Adipose tissue (tissue), 3 donors: ENCODE measurements around the gene TMEM256. TPM values are rescaled to one million over a fixed set of nuclear protein-coding genes. Genes with fewer than 3 reads are reported as not detected.

Experiments
- H3K27ac ChIP-seq: one replicate; pipeline ENCODE4 v1.5.1; 2013; ENCODE audit warnings: low read depth, low read length
- WGBS, 3 donors: extraction: QIAGEN DNeasy Blood & Tissue Kit; methylation state at CpG; one replicate each; pipeline ENCODE4 v1.1.7; 2013; 5-methylcytosine and 5-hydroxymethylcytosine counted together
- polyA plus RNA-seq, 3 donors: library from polyadenylated mRNA; stranded (reverse); fragments of 200-250 nt; gene quantifications; one replicate each; pipeline ENCODE4 v1.2.3, GENCODE V29; 2013
- donor health status: healthy with polysubstance abuse.
- donor health status: Bipolar disorder and iron deficiency.
- donor health status: healthy.

Gene TMEM256
- polyA plus RNA-seq, result 100 to 1,000 TPM in 2 of 3 donors, 10 to 100 TPM in 1; 86.0 to 252 (median 173) TPM

DNA sequence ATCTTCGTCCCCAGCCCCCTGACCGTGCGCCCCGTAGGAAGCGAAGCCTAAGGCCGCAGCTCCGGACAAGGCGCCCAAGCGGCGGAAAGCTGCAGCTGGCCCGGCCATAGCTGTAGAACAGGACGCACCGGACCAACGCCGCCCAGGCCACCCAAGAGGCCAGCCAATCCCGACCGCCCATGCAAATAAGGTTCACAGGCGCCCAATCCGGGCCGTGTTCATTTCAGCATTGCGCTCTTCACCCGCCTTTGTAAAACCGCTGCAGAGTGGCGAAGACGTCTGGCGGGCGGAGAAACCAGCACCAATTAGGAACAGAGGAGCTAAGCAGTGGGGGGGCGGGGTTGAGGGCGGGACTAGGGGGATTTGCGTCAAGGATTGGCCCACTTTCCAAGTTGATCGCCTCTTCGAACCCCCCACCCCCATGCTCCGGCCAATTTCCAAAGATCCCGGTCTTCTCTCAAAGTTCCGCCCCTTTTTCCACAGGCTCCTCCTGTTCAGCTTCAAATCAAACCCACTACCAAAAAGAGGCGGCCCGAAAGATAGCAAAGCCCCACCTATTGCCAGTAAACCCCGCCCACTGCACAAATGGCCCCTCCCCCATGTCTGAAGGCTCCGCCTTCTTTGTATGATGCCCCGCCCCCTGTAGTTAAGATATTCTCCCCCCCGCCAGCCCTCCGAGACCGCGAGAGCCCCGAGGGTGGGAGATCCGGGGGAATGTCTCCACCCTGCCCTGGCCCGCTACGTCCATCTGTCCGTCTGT, at the start of gene TMEM256:
Gene TMEM256, minus strand, starts transcription at position 121 of the 760 bp plus-strand sequence. Its CDS starts 13 bp downstream, at position 108.
- peak within 1 kb of the TSS; percentile 32 for H3K27ac ChIP-seq
- WGBS, 3 donors, result 0 to 1% (median 0%) methylated on average over 48 to 49 of the region's 49 CpGs

- WGBS, 3 donors, result 85 to 96% (median 90%) methylated on average over 6 to 7 of the region's 7 CpGs
Measured at GRCh38 chr17:7448461-7448860, 44.6 kb upstream of the TMEM256 start.

GRCh38 chr17:7445619-7445968, 41.7 kb upstream of the TMEM256 start:
- H3K27ac ChIP-seq, result no peak overlapping the region
- 1 to 9% (median 2%) methylated on average over 16 of the region's 16 CpGs for WGBS, 3 donors

More at GRCh38 chr17:7448461-7448860, 44.6 kb upstream of the TMEM256 start:
- no peak overlapping the region for H3K27ac ChIP-seq

DNA sequence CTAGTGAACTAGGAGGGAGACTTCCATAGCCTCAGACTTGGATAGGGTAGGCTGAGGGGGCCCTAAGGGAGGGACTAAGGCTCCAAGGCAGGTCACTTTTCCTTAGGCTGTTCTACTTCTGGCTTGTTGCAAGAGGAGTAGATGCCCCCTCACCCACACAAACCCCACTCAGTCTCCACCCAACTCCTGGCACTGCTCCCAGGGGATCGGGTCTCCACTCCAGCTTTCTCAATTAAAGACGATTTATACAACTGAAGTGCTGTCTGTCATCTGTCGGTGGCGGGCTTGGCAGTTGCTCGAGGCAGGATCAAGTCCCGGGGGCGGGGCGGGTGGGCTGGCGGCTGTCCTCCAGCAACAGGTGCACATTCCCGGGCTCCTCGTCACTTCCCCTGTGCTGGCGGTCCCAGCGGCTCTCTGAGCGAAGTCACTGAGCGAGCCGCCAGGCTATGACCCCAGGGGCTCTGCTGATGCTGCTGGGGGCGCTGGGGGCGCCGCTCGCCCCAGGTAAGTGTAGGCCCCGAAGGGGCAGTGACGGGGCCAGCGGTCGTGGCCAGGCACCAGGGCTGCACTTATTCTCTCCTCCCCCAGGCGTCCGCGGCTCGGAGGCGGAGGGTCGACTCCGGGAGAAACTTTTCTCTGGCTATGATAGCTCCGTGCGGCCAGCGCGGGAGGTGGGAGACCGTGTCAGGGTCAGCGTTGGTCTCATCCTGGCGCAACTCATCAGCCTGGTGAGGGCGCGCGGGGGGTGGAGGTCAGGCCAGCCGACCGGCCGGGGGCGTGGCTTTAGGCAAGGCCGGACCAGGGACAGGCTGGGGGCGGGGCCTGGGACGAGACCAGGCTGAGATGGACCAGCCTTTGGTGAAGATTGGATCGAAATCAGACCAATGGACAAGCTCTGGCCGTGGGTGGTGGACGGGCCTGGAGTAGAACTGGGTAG, 41.1 kb upstream of the TMEM256 start, which contains the start of gene CHRNB1:
Gene CHRNB1, plus strand, starts transcription at position 380 of the 937 bp plus-strand sequence. Its CDS starts 67 bp downstream, at position 447.
- WGBS, 3 donors, result 4 to 7% (median 6%) methylated on average over 50 to 51 of the region's 51 CpGs
- H3K27ac ChIP-seq, result no peak within 1 kb of the TSS

GRCh38 chr17:7443499-7444485, 39.9 kb upstream of the TMEM256 start:
- 79 to 83% (median 80%) methylated on average over 7 of the region's 7 CpGs for WGBS, 3 donors

DNA sequence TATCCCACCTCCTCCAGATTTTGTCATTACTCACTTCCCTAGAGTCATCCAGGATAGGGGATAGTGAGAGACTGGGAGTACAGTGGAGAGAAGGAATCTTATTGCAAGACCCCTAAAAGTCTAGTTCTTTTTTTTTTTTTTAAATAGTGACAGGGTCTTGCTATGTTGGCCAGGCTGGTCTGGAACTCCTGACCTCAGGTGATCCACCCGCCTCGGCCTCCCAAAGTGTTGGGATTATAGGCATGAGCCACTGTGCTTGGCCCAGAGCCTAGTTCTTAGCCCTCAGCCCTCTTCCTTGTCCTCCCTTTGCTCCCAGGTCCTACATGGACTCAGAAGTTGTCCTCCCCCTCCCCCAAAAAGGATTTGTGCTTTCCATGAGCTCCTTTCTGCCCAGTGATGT, 38.2 kb upstream of the TMEM256 start:
- 89 to 100% (median 98%) methylated on average over 2 of the region's 2 CpGs for WGBS, 3 donors
- H3K27ac ChIP-seq, result no peak overlapping the region

More at GRCh38 chr17:7443499-7444485, 39.9 kb upstream of the TMEM256 start:
- no peak overlapping the region for H3K27ac ChIP-seq

DNA sequence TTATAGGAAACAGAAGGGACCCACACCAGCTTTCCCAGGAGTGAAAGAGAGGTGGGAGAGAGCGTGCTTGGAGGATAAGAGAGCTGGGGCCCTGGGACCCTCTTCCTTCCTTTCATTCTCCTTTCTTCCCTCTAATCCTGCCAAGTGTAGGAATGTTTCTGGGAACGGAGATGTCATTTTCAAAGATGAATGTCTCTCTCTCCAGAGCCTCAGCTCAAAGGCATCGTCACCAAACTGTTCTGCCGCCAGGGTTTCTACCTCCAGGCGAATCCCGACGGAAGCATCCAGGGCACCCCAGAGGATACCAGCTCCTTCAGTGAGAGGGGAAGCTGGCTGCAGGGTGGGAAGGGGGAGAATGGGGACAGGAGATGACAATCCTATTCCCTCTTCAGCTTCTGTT, 37.4 kb upstream of the TMEM256 start:
- H3K27ac ChIP-seq, result no peak overlapping the region
- WGBS, 3 donors, result 56 to 78% (median 59%) methylated on average over 7 of the region's 7 CpGs

- 6 to 12% (median 11%) methylated on average over 11 to 12 of the region's 12 CpGs for WGBS, 3 donors
- H3K27ac ChIP-seq, result no peak overlapping the region
Measured at GRCh38 chr17:7440834-7441195, 36.9 kb upstream of the TMEM256 start.

GRCh38 chr17:7440113-7440833, 36.4 kb upstream of the TMEM256 start:
- no peak overlapping the region for H3K27ac ChIP-seq
- 1 to 3% (median 2%) methylated on average over 41 to 46 of the region's 46 CpGs for WGBS, 3 donors

GRCh38 chr17:7439462-7440112, 35.7 kb upstream of the TMEM256 start, which contains the start of gene FGF11:
Gene FGF11, plus strand, starts transcription at chr17:7439512. Its CDS starts 109 bp downstream, at chr17:7439621.
- WGBS, 3 donors, result 1 to 5% (median 3%) methylated on average over 38 to 50 of the region's 50 CpGs
- H3K27ac ChIP-seq, result no peak within 1 kb of the TSS

- H3K27ac ChIP-seq, result no peak overlapping the region
- 45 to 68% (median 46%) methylated on average over 11 of the region's 11 CpGs for WGBS, 3 donors
Measured at GRCh38 chr17:7438656-7439460, 35.0 kb upstream of the TMEM256 start.

DNA sequence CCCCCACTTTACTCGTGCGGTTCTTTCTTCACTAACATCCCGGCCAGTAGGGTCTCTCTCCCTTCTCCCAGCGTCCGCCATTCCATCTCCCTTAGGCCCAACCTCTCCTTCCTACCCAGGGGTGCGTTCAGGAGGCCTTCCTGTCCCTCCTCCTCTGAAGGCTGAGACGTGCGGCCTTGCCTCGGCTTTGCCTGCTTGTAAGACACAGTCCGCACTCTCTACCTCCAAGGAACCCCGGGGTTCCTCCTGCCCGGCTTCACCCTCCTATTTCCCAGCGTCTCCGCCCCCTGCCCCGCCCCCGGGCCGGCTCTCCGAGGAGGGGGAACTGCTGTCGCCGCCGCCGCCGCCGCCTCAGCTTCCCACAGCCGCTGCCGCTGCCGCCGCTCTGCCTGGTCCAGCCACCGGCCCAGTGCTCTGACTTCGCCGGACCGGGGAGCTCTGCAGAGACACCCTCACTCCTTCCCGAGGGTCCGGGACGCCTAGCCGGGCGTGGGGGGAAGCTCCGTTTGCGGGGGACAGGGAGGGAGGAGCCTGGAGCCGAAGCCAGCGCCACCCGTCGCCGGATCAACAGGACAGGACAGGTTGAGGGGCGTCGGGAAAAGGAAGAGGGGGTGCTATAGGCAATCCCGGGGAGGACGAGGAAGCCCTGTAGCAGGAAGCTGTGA, 34.2 kb upstream of the TMEM256 start:
- 10 to 50% (median 13%) methylated on average over 47 to 48 of the region's 48 CpGs for WGBS, 3 donors
- no peak overlapping the region for H3K27ac ChIP-seq

DNA sequence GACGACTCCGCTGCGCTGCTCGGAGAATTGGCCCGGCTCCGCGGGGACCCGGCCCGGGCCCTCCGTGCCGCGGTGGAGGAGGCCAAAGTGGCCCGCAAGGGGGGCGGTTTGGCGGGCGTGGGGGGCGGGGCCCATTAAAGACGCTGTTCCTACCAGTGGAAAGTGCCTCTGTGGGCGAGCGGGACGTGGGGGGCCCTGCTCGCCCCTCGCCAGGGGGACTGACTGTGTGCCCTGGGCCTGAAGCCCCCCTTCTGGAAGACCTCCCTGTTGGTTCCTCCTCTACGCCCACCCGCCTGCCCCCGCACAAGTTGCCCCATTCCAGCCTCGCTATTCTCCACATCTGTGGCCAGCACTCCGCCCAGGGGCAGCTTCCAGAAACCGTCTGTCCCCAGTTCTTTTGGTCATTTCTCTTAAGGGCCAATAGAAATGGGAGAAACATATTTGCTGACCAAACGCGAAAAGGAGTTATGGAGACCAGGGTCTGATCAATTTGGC, 33.5 kb upstream of the TMEM256 start:
- 29 to 31% (median 30%) methylated on average over 17 to 31 of the region's 31 CpGs for WGBS, 3 donors
- no peak overlapping the region for H3K27ac ChIP-seq

DNA sequence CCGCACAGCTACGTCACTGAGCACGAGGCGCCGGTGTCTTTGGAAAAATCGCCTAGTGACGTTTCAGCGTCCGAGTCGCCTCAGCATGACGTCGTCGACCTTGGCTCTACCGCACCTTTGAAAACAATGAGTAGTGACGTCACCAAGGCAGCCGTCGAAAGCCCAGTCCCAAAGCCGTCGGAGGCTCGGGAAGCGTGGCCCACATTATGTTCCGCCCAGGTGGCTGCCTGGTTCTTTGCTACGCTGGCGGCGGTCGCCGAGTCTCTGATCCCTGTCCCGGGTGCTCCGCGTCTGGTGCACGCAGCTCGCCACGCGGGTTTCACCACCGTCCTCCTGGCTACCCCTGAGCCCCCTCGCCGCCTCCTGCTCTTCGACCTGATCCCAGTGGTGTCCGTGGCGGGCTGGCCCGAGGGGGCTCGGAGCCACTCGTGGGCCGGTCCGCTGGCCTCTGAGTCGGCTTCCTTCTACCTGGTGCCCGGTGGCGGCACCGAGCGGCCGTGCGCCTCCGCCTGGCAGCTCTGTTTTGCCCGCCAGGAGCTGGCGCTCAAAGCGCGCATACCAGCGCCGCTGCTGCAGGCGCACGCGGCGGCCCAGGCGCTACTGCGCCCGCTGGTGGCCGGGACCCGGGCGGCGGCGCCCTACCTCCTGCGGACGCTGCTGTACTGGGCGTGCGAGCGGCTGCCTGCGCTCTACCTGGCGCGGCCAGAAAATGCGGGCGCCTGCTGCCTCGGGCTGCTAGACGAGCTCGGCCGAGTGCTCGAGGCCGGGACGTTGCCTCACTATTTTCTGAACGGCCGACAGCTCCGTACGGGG, 32.9 kb upstream of the TMEM256 start:
- H3K27ac ChIP-seq, result no peak overlapping the region
- WGBS, 3 donors, result 4 to 9% (median 9%) methylated on average over 74 to 92 of the region's 92 CpGs
